Type B pancreatic cell (in vitro differentiated cells): ENCODE results near the gene ZC3H7A. TPM values are rescaled to one million over a fixed set of nuclear protein-coding genes. Genes with fewer than 3 reads are reported as not detected.

ENCODE experiments used
- DNase-seq: peaks from one replicate; pipeline ENCODE4 v3.0.0; 2021; ENCODE audit warnings: mixed read lengths; ENCODE audit not compliant: unreplicated experiment; ENCODE audit errors: extremely low spot score
- H3K27ac Mint-ChIP-seq: 2 replicates; pipeline ENCODE4 v1.8.0; 2021; ENCODE audit warnings: mild to moderate bottlenecking, mixed read lengths
- H3K27me3 Mint-ChIP-seq: 2 replicates; pipeline ENCODE4 v1.8.0; 2021; ENCODE audit warnings: mixed read lengths
- H3K36me3 Mint-ChIP-seq: 2 replicates; pipeline ENCODE4 v1.8.0; 2021; ENCODE audit warnings: mixed read lengths
- H3K4me1 Mint-ChIP-seq: one replicate; pipeline ENCODE4 v1.8.0; 2021; ENCODE audit warnings: mixed read lengths; ENCODE audit not compliant: unreplicated experiment
- H3K4me3 Mint-ChIP-seq: 2 replicates; pipeline ENCODE4 v1.8.0; 2021; ENCODE audit warnings: mild to moderate bottlenecking, mixed read lengths
- H3K9me3 Mint-ChIP-seq: 2 replicates; pipeline ENCODE4 v1.8.0; 2021; ENCODE audit warnings: mixed read lengths
- total RNA-seq: library from RNA; stranded (reverse); gene quantifications from 2 replicates; pipeline ENCODE4 v1.2.1, GENCODE V29; 2021; ENCODE audit warnings: low replicate concordance
- TF ChIP-seq, protein P1 (sequence below): fragments of 200-600 bp; sonication (generic); conservative IDR thresholded peaks from 2 replicates; pipeline ENCODE4 v1.5.0; 2021; ENCODE audit warnings: antibody characterized with exemption, mild to moderate bottlenecking

The ZC3H7A gene
- total RNA-seq, 1 donor from 2014 or later, result 67.5 TPM

DNA sequence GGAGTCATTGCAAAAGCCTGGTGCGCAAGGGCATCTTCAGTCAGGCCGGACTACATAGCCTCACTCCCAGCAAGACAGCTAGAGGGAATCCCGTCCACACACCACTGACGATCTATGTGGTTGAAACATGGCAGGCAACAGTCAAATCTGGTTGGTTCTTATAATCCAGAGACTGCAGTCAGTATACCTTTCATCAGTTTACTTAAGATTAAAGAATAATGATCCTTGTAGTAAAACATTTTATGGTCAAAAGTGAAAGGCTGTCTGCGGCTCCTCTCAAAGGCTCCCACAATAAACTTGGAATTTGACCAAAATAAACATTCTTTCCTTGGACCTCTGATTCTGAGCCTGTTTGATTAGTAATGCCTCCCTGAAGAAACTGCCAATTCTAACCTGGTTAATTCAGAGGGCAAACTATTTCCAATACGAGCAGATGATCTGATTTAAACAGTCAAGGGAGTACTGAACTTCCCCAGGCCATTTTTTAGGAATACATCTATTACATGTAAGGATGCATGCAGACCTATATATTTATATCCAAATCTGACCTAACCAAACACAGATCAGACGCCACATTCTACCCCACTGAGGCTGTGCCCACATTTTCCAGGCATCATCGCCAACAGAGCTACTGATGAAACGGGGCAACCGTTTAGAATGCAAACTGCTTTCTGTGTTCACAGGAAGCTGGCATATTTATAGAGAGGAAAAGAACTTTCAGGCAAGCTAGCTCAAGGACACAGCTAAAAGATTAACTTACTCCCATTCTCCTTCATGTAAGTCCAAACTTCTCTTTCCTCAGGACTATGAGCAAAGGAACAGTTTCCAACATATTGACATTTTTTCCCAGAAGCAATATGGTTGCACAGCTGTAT, 39.1 kb downstream of the ZC3H7A start:
- Mint-ChIP-seq H3K36me3 (peaks cover 60% of the 10 kb centered on the region), H3K27me3 (no peaks in the 10 kb centered on the region), H3K27ac (no peak overlapping the region), H3K4me3 (no peak overlapping the region), H3K9me3 (no peaks in the 10 kb centered on the region), H3K4me1 (peaks cover 2% of the 10 kb centered on the region)
- no peak for DNase-seq
- TF ChIP-seq, protein P1, sequence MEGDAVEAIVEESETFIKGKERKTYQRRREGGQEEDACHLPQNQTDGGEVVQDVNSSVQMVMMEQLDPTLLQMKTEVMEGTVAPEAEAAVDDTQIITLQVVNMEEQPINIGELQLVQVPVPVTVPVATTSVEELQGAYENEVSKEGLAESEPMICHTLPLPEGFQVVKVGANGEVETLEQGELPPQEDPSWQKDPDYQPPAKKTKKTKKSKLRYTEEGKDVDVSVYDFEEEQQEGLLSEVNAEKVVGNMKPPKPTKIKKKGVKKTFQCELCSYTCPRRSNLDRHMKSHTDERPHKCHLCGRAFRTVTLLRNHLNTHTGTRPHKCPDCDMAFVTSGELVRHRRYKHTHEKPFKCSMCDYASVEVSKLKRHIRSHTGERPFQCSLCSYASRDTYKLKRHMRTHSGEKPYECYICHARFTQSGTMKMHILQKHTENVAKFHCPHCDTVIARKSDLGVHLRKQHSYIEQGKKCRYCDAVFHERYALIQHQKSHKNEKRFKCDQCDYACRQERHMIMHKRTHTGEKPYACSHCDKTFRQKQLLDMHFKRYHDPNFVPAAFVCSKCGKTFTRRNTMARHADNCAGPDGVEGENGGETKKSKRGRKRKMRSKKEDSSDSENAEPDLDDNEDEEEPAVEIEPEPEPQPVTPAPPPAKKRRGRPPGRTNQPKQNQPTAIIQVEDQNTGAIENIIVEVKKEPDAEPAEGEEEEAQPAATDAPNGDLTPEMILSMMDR, result no peak

DNA sequence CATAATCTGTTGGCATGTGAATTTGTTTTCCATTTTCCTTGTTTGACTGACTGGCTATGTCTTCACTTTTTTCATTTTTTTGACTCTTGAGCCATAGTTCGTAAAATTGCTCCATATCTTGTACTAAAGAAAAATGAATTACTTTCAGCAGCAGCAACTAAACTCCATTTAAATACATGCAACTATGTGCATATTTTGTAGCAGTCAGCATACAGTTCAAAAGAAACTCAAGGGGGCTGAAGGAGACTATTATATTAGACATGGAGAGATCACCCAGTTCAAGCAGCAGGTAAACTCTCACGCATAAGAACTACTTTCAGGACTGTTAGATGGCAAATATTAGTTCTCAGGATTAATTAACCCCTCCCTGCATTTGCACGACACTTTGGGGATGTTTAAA, 40.8 kb downstream of the ZC3H7A start:
- DNase-seq, result no peak
- Mint-ChIP-seq H3K36me3 (peaks cover 50% of the 10 kb centered on the region), H3K27me3 (no peaks in the 10 kb centered on the region), H3K9me3 (no peaks in the 10 kb centered on the region), H3K27ac (no peak overlapping the region), H3K4me3 (no peak overlapping the region), H3K4me1 (peaks cover 5% of the 10 kb centered on the region)
- TF ChIP-seq, protein P1, result no peak

DNA sequence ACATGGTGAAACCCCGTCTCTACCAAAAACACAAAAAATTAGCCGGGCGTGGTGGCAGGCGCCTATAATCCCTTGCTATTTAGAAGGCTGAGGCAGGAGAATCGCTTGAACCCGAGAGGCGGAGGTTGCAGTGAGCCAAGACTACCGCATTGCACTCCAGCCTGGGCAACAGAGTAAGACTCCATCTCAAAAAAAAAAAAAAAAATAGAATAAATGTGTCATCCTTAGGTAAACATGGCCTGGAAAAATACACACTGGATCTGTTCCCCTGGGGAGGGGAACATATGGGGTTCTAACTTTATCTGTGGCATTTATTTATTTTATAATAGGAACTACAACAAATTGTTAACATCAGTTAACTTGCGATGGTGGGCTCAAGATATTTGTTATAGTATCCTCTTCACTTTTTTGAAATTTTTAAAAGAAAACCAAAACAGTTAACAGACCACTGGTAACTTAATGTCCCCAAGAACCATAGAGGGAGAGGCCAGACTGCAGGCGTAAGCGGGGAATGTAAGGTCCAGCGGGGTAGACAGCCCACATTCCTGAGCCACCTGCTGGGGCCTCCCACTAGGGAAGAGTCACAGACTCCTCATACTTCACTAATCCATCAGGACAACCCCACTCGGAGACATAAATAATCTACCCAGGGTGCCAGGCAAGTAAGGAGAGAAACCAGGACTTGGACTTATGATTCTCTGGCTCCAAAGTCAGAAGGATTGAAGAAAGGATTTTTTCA, 41.9 kb downstream of the ZC3H7A start:
- H3K36me3 Mint-ChIP-seq, result peaks cover 49% of the 10 kb centered on the region
- TF ChIP-seq, protein P1, result no peak
- no peak overlapping the region for H3K4me3 Mint-ChIP-seq
- no peak for DNase-seq
- no peaks in the 10 kb centered on the region for H3K9me3 Mint-ChIP-seq
- H3K27me3 Mint-ChIP-seq, result no peaks in the 10 kb centered on the region
- peaks cover 5% of the 10 kb centered on the region for H3K4me1 Mint-ChIP-seq
- H3K27ac Mint-ChIP-seq, result no peak overlapping the region

DNA sequence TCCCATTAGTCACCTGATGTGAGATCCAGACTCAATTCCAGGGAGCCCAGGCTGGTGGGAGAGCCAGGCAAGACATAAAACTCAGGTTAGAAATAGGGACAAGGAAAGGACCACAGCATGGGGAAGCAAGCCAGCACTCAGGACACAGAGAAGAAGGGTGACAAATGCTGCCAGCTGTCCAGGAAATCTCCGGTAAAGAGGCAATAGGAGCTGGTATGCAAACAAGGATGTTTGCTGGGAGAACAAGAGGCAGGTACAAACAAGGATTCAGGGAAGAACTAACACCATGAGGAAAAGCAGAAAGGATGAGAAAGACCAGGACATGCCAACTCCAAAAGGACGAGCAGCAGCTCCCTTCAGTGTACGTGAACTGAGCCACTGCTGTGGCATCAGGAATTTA, 44.2 kb downstream of the ZC3H7A start:
- no peak for DNase-seq
- Mint-ChIP-seq H3K4me3 (no peak overlapping the region), H3K36me3 (peaks cover 46% of the 10 kb centered on the region), H3K4me1 (peaks cover 8% of the 10 kb centered on the region), H3K27ac (peak overlapping the region; percentile 35), H3K9me3 (no peaks in the 10 kb centered on the region), H3K27me3 (no peaks in the 10 kb centered on the region)
- TF ChIP-seq, protein P1, result no peak

DNA sequence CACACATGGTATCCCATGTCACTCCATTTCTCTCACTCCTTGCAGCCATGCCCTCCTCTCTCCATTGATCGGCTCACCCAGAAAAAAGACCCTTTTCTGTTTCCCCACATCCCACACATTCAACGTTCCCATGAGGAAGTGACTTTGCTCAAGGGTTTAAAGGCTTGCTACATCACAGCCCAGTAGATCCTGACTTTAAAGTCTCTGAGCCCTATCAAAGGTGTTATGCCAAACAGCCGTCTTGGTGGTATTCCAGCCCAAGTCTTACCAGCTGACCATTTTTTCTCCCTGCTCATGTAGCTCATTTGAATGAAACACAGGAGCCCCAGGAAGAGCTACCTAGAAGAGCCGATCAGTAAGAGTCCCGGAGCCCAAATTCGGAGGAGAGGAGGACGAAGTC, 47.0 kb downstream of the ZC3H7A start:
- TF ChIP-seq, protein P1, result no peak
- Mint-ChIP-seq H3K27me3 (no peaks in the 10 kb centered on the region), H3K4me1 (peaks cover 8% of the 10 kb centered on the region), H3K27ac (peak overlapping the region; percentile 21), H3K4me3 (no peak overlapping the region), H3K9me3 (no peaks in the 10 kb centered on the region), H3K36me3 (peaks cover 34% of the 10 kb centered on the region)
- DNase-seq, result no peak
